ENCODE results near the gene CEP78. TPM values are rescaled to one million over a fixed set of nuclear protein-coding genes. Genes with fewer than 3 reads are reported as not detected.

The CEP78 gene
- total RNA-seq, 1 donor from 2014 or later: 12.1 TPM

- Histone ChIP-seq H3K27ac (no peak overlapping the region), H3K4me1 (no peaks in the 10 kb centered on the region), H3K36me3 (no peaks in the 10 kb centered on the region), H3K9me3 (no peaks in the 10 kb centered on the region), H3K27me3 (no peaks in the 10 kb centered on the region), H3K4me3 (no peak overlapping the region)
- no peak for TF ChIP-seq CTCF (IDR thresholded peaks at IDR 0.05)
- intact Hi-C loops (cut with DNase I): no loop called here
- DNase-seq (no peak), ATAC-seq (no peak)
These were observed 85.6 kb downstream of the CEP78 start for GRCh38 chr9:78321505-78321904.

- Histone ChIP-seq H3K4me3 (no peak overlapping the region), H3K9me3 (no peaks in the 10 kb centered on the region), H3K36me3 (no peaks in the 10 kb centered on the region), H3K27ac (no peak overlapping the region), H3K27me3 (no peaks in the 10 kb centered on the region), H3K4me1 (no peaks in the 10 kb centered on the region)
- intact Hi-C loops (cut with DNase I): no loop called here
- DNase-seq (no peak), ATAC-seq (no peak)
- TF ChIP-seq CTCF (IDR thresholded peaks at IDR 0.05): no peak
These were observed 88.3 kb downstream of the CEP78 start for GRCh38 chr9:78324068-78324650.

GRCh38 chr9:78324682-78325081 is 88.8 kb downstream of the CEP78 start:
- no peak for TF ChIP-seq CTCF (IDR thresholded peaks at IDR 0.05)
- ATAC-seq (no peak), DNase-seq (no peak)
- H3K4me1 ChIP-seq: no peaks in the 10 kb centered on the region
- H3K27ac ChIP-seq: no peak overlapping the region
- H3K9me3 ChIP-seq: no peaks in the 10 kb centered on the region
- H3K27me3 ChIP-seq: no peaks in the 10 kb centered on the region
- intact Hi-C loops (cut with DNase I): no loop called here
- no peak overlapping the region for H3K4me3 ChIP-seq
- H3K36me3 ChIP-seq: no peaks in the 10 kb centered on the region

- H3K9me3 ChIP-seq: no peaks in the 10 kb centered on the region
- TF ChIP-seq CTCF (IDR thresholded peaks at IDR 0.05): no peak
- ATAC-seq (no peak), DNase-seq (no peak)
- no peak overlapping the region for H3K27ac ChIP-seq
- intact Hi-C loops (cut with DNase I): no loop called here
- H3K36me3 ChIP-seq: no peaks in the 10 kb centered on the region
- H3K27me3 ChIP-seq: no peaks in the 10 kb centered on the region
- no peak overlapping the region for H3K4me3 ChIP-seq
- H3K4me1 ChIP-seq: no peaks in the 10 kb centered on the region
These were observed 89.5 kb downstream of the CEP78 start for GRCh38 chr9:78325343-78325742.

GRCh38 chr9:78325846-78326360 is 90.0 kb downstream of the CEP78 start:
- no peak for TF ChIP-seq CTCF (IDR thresholded peaks at IDR 0.05)
- ATAC-seq: no peak

GRCh38 chr9:78326564-78326963 is 90.7 kb downstream of the CEP78 start:
- intact Hi-C loops (cut with DNase I): no loop called here
- Histone ChIP-seq H3K36me3 (no peaks in the 10 kb centered on the region), H3K9me3 (no peaks in the 10 kb centered on the region), H3K27ac (no peak overlapping the region), H3K27me3 (no peaks in the 10 kb centered on the region), H3K4me1 (no peaks in the 10 kb centered on the region), H3K4me3 (no peak overlapping the region)
- DNase-seq (no peak), ATAC-seq (no peak)
- no peak for TF ChIP-seq CTCF (IDR thresholded peaks at IDR 0.05)

More at GRCh38 chr9:78325846-78326360, 90.0 kb downstream of the CEP78 start:
- no peak for DNase-seq
- Histone ChIP-seq H3K4me3 (no peak overlapping the region), H3K36me3 (no peaks in the 10 kb centered on the region), H3K27ac (no peak overlapping the region), H3K4me1 (no peaks in the 10 kb centered on the region), H3K27me3 (no peaks in the 10 kb centered on the region), H3K9me3 (no peaks in the 10 kb centered on the region)
- intact Hi-C loops (cut with DNase I): no loop called here

All from upper lobe of right lung (tissue), 1 donor.